ENCODE results near the gene FES.
A peak's percentile ranks its signal among the peaks of the same experiment; 100 is the strongest.
"Not testable (repeated sequence)": the region's sequence is repeated elsewhere in the genome, so short reads cannot be mapped to it uniquely, and the experiment has no call there.

FES gene

DNA sequence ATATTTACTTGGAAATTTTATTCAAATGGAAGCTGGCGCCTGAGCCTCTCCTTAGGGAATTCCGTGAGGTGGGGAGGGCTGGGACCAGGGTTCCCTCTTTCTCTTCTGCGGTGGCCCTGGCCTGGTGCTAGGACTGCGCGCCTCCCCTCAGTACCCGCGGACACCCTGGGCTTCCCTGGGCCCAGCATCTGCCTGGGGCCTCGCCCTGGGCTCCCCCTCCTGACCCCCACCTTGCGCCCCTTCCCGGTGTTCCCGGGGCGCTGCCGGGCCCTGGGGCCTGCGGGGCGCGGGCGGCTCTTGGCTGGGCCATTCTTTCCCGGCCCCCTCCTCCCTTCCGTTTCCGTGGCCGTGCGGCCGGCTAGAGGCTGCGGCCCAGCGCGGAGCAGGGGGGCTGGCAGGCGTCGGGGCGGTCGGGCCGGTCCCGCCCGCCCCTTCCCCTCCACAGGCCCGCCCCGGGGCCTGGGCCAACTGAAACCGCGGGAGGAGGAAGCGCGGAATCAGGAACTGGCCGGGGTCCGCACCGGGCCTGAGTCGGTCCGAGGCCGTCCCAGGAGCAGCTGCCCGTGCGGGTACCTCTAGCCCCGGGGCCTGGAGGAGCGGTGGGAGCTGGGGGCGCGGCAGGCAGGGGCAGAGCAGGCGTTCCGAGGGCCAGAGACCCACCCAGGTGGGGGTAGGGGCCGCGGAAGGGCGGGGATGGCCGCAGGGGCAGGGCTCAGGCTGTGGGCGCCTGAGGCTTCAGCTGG lies at the start of gene FES:
Gene FES (plus strand): TSS at position 529 of the 743 bp plus-strand sequence. CDS start 542 bp downstream, outside the sequence.
- H3K9ac ChIP-seq (ENCODE audit: low read depth, low read length): peak within 1 kb of the TSS; percentile 47
- no peaks in the 10 kb centered on the region for H3K9me3 ChIP-seq (ENCODE audit: control insufficient read depth, insufficient read depth, low read length)
- peaks cover 14% of the 10 kb centered on the region for H3K4me1 ChIP-seq (ENCODE audit: insufficient read depth, low read length)
- H3K36me3 ChIP-seq (ENCODE audit: insufficient read depth, low read length): peaks cover 4% of the 10 kb centered on the region

DNA sequence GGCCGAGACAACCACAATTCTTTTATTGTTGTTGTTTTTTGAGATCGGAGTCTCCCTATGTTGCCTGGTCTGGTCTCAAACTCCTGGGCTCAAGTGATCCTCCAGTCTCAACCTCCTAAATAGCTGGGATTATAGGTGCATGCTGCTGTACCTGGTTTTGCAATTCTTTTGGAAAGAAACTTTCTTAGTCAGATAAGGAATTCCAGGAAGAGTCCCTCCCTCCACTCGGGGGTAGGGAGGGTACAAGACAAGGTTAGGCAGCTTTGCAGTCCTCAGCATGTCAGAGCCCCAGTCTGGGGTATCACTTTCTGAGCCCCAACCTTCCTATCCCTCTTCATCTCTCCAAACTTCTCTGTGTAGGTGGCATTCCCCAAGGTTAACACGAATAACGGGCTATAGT lies 49.7 kb upstream of the FES start:
- Histone ChIP-seq H3K9me3 (ENCODE audit: control insufficient read depth, insufficient read depth, low read length) (no peaks in the 10 kb centered on the region), H3K4me1 (ENCODE audit: insufficient read depth, low read length) (peaks cover 22% of the 10 kb centered on the region), H3K9ac (ENCODE audit: low read depth, low read length) (no peak overlapping the region), H3K36me3 (ENCODE audit: insufficient read depth, low read length) (no peaks in the 10 kb centered on the region)

DNA sequence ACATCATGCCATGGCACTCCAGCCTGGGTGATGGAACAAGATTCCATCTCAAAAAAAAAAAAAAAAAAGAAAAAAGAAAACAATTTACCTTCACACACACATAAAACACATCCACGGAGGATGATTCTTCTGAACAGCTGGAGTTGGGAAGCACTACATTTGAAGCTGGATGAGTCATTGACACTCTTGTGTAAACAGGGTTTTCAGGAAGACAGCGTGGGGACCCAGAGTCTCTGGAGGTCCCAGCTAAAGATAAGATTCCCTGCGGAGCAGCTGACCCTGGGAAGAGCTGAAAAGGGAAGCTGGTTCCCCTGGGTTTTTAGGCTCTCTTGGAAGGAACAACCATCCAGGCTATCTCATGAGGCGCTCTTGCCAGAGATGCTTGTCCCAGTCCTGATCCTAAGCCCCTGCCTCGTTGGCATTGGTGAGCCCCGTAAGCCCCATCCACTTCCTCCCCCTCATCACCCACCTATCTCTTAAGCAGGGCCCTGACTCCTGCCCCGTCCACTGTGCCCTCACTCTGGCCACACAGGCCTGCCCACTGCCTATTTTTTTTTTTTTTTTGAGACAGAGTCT lies 47.9 kb upstream of the FES start:
- Histone ChIP-seq H3K36me3 (ENCODE audit: insufficient read depth, low read length) (no peaks in the 10 kb centered on the region), H3K9me3 (ENCODE audit: control insufficient read depth, insufficient read depth, low read length) (no peaks in the 10 kb centered on the region), H3K4me1 (ENCODE audit: insufficient read depth, low read length) (peaks cover 34% of the 10 kb centered on the region), H3K9ac (ENCODE audit: low read depth, low read length) (no peak overlapping the region)

DNA sequence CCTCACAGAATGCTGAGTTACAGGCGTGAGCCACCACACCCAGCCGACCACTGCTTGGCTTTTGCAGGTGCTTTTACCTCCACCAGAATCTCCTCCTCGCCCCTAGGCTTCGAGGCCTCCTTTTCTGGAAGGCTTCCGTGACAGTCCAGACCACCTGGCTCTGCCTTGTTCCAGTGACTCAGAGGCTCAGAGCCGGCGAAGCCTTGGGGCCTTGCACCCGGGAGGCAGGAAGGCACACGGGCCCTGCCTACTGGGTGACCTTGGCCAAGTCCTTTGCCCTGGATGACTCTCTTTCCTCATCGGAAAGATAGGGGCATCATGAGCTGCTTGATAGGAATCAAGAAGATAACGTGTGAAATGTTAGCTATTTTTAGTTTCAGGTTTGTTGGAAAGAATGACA lies 47.2 kb upstream of the FES start:
- no peaks in the 10 kb centered on the region for H3K9me3 ChIP-seq (ENCODE audit: control insufficient read depth, insufficient read depth, low read length)
- no peaks in the 10 kb centered on the region for H3K36me3 ChIP-seq (ENCODE audit: insufficient read depth, low read length)
- peaks cover 34% of the 10 kb centered on the region for H3K4me1 ChIP-seq (ENCODE audit: insufficient read depth, low read length)
- no peak overlapping the region for H3K9ac ChIP-seq (ENCODE audit: low read depth, low read length)

DNA sequence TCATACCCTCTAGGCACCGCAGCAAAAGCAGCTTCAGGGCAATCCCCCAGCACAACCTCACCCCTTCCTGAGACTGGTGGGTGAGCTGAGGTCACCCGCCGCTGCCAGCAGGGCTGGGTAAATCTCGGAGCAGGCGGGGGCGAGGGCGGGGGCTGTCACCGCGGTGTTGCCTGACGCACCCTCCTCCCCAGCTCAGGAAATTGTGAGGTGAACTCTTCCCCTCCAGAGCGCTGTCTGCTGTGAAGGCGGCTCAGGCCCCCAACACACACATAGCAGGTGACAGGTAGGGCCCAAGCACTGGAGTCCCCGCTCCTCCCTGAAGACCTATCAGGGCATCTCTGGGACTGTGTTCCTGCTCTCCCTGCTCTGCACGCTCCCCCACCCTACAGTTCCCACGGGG lies 46.2 kb upstream of the FES start:
- no peaks in the 10 kb centered on the region for H3K36me3 ChIP-seq (ENCODE audit: insufficient read depth, low read length)
- peaks cover 34% of the 10 kb centered on the region for H3K4me1 ChIP-seq (ENCODE audit: insufficient read depth, low read length)
- no peak overlapping the region for H3K9ac ChIP-seq (ENCODE audit: low read depth, low read length)
- H3K9me3 ChIP-seq (ENCODE audit: control insufficient read depth, insufficient read depth, low read length): no peaks in the 10 kb centered on the region

DNA sequence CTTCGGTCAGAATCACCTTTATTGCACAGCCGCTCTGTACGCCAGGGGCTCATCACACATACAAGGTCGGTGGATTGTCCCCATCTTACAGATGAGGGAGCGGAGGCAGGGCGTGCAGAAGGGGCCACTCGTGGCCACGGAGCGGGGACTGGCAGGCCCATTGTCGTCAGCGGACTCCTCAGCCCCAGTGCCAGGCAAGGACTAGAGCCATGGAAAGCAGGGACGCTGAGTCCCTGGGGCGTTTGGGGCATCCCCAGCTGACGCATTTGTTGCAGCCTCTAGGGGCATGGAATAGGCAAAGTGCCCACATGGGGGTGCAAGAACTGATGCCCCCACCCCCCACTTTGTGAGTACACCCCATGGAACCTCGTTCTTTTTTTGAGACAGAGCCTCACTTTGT lies 45.8 kb upstream of the FES start:
- H3K4me1 ChIP-seq (ENCODE audit: insufficient read depth, low read length): peaks cover 34% of the 10 kb centered on the region

DNA sequence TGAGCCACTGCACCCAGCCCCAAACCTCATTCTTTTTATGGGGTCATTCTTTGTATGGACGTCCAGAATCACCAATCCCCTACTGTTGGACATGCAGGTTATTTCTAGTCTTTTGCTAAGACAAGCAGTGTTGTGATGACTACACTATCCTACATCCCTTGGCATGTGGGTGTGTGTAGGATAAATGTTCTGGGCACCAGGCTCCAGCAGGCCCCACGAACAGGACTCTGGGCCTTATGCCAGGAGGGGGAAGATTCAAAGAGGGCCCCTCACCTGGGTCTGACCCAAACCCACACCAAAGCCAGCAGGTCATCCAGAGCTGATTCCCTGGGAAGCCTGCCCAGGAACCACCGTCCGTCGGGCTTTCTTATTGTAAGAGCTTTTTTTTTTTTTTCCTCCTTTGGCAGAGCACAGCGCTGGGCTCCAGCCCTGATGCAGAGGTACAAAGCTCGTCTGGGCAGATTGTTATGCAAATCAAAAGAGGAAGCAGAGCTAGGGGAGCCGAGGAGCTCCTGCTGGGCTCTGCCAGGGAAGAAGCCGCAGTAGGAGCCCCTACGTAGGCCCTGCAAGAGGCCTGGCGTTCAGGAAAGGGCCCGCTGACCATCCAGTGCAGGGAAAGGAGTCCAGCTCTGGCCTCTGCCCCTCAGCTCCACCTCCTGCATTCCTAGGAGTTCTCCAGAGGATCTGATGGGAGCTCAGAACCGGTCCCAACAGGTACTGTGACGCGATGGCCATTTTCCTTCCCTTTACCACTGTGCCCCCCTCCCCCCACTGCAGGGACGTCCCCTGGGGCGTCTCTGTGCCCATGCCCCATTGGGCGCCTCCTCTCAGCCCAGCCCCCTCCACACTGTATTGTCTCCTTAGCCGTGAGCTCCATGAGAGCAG lies 44.9 kb upstream of the FES start:
- no peak overlapping the region for H3K9ac ChIP-seq (ENCODE audit: low read depth, low read length)
- peaks cover 34% of the 10 kb centered on the region for H3K4me1 ChIP-seq (ENCODE audit: insufficient read depth, low read length)

More for the DNA sequence above, 45.8 kb upstream of the FES start:
- Histone ChIP-seq H3K9me3 (ENCODE audit: control insufficient read depth, insufficient read depth, low read length) (no peaks in the 10 kb centered on the region), H3K36me3 (ENCODE audit: insufficient read depth, low read length) (no peaks in the 10 kb centered on the region), H3K9ac (ENCODE audit: low read depth, low read length) (no peak overlapping the region)

DNA sequence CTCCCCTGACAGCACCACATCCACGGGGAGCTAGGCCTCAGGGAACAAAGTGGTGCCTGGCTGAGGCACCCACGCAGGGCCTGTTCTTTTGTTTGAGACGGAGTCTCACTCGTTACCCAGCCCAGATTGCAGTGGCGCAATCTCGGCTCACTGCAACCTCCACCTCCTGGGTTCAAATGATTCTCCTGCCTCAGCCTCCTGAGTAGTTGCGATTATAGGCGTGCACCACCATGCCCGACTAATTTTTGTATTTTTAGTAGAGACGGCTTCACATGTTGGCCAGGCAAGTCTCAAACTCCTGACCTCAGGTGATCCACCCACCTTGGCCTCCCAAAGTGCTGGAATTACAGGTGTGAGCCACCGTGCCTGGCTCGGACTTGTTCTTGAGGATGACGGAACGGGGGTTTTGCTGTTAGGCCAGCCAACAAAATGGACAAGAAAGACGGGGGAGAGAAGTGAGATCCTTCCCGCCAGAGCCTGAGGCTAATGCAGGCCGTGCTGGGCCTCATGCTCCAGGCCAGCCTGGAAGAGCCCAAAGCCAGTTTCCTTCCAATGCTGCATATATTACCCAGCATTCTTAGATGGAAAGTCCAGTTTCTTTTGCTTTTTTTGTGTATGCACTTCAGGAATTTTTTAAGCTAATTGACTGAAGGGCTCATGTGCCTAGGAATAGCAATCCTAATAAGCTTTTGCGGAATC lies 44.0 kb upstream of the FES start:
- H3K9me3 ChIP-seq (ENCODE audit: control insufficient read depth, insufficient read depth, low read length): no peaks in the 10 kb centered on the region
- H3K36me3 ChIP-seq (ENCODE audit: insufficient read depth, low read length): no peaks in the 10 kb centered on the region
- peaks cover 29% of the 10 kb centered on the region for H3K4me1 ChIP-seq (ENCODE audit: insufficient read depth, low read length)
- H3K9ac ChIP-seq (ENCODE audit: low read depth, low read length): no peak overlapping the region

More for the DNA sequence above, 44.9 kb upstream of the FES start:
- Histone ChIP-seq H3K36me3 (ENCODE audit: insufficient read depth, low read length) (no peaks in the 10 kb centered on the region), H3K9me3 (ENCODE audit: control insufficient read depth, insufficient read depth, low read length) (no peaks in the 10 kb centered on the region)

DNA sequence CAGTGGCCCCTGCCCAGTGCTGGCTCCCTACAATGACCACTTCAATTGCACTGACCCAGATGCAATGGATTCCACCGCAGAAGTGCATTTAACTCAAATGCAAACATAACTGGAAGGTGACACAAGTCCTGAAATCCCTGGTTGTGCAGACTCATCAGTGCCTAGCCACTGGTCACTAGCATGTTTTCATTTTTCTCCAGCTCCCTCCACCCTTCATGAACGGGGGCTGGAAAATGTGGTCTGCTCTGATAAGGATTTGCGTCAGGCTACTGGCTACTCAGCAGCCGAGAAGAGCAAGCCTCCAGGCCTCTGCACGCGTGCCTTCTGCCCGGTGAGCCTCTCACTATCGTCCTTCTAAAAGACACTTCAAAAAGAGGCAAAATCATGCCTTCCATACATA lies 43.4 kb upstream of the FES start:
- Histone ChIP-seq H3K9me3 (ENCODE audit: control insufficient read depth, insufficient read depth, low read length) (no peaks in the 10 kb centered on the region), H3K9ac (ENCODE audit: low read depth, low read length) (no peak overlapping the region), H3K36me3 (ENCODE audit: insufficient read depth, low read length) (no peaks in the 10 kb centered on the region), H3K4me1 (ENCODE audit: insufficient read depth, low read length) (peaks cover 29% of the 10 kb centered on the region)

DNA sequence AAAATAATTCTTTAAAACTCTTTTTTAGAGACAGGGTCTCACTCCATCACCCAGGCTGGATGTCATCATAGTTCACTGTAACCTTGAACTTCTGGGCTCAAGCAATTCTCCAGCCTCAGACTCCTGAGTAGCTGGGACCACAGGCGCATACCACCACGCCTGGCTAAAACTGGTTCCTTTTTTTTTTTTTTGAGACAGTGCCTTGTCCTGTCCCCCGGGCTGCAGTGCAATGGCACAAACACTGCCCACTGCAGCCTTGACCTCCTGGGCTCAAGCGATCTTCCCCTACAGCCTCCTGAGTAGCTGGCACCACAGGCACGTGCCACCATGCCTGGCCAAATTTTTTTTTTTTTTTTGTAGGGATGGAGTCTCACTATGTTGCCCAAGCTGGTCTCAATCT lies 39.6 kb upstream of the FES start:
- peaks cover 16% of the 10 kb centered on the region for H3K4me1 ChIP-seq (ENCODE audit: insufficient read depth, low read length)
- no peaks in the 10 kb centered on the region for H3K36me3 ChIP-seq (ENCODE audit: insufficient read depth, low read length)
- no peaks in the 10 kb centered on the region for H3K9me3 ChIP-seq (ENCODE audit: control insufficient read depth, insufficient read depth, low read length)
- H3K9ac ChIP-seq (ENCODE audit: low read depth, low read length): no peak overlapping the region

DNA sequence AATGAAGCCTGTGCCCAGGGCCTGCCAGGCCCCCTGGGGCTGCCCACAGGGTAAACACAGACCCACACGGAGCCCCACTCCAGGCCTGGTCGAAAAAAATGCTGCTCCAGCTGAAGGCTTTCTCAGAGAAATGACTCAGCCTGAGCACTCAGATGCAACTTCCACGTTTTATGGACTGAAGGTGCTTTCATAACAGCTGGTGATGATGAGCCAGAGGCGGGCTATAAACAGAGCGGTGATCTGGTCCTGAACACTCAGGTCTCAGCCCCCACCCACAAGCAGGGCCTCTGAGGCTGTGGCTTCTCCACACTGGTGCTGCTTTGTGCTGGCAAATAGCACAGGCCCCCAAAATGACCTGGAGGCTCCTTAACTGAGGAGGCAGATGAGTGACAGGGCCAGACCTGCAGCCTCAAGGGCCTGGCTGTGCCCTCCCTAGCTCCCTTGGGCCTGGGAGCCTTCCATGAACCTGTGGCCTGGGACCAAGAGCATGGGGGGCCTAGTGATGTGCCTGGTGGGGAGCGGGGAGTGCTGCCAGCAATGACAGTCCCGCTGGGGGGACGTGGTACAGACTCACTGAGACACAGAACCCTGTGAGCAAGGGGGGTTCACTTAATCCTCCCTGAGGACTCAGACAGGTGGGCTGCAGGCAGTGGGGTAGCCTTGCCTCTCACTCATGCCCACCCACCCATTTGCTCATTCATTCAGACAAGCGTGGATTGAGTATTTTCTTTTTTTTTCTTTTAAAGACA lies 38.9 kb upstream of the FES start:
- Histone ChIP-seq H3K9ac (ENCODE audit: low read depth, low read length) (no peak overlapping the region), H3K9me3 (ENCODE audit: control insufficient read depth, insufficient read depth, low read length) (no peaks in the 10 kb centered on the region), H3K36me3 (ENCODE audit: insufficient read depth, low read length) (no peaks in the 10 kb centered on the region), H3K4me1 (ENCODE audit: insufficient read depth, low read length) (peaks cover 10% of the 10 kb centered on the region)

DNA sequence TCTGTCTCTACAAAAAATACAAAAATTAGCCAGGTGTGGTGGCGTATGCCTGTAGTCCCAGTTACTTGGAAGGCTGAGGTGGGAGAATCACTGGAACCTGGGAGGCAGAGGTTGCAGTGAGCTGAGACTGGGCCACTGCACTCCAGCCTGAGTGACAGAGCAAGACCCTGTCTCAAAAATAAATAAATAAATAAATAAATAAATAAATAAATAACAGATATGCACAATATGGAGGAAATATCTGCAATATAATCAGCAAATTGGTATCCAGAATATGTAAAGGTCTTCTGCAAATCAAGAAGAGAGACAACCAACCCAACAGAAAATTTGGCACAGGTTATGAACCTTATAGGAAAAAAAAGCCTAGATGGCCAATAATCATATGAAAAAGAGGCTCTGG lies 34.9 kb upstream of the FES start:
- H3K9ac ChIP-seq (ENCODE audit: low read depth, low read length); H3K9me3 ChIP-seq (ENCODE audit: control insufficient read depth, insufficient read depth, low read length); H3K4me1 ChIP-seq (ENCODE audit: insufficient read depth, low read length); H3K36me3 ChIP-seq (ENCODE audit: insufficient read depth, low read length): not testable (repeated sequence)

DNA sequence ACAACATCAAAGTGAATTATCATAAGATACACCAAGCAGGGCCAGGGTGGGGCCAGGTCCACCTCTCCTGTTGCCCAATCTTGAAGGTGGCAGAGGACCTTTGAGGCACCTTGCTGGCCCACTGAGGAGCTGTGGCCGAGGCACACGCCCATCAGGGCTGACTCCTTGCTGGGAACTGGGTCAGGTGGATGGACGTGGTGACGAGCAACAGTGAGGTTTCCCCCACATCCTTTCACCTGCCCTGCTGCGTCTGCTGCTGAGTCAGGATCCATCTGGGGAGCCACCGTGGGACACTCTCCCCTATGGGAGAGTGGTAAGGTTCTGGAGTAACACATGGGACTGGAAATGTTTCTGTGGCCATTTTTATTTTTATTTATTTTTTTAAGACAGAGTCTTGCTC lies 33.2 kb upstream of the FES start:
- no peak overlapping the region for H3K9ac ChIP-seq (ENCODE audit: low read depth, low read length)
- H3K36me3 ChIP-seq (ENCODE audit: insufficient read depth, low read length): no peaks in the 10 kb centered on the region
- H3K4me1 ChIP-seq (ENCODE audit: insufficient read depth, low read length): no peaks in the 10 kb centered on the region
- no peaks in the 10 kb centered on the region; the same call in 1 of the 2 replicates for H3K9me3 ChIP-seq (ENCODE audit: control insufficient read depth, insufficient read depth, low read length)

DNA sequence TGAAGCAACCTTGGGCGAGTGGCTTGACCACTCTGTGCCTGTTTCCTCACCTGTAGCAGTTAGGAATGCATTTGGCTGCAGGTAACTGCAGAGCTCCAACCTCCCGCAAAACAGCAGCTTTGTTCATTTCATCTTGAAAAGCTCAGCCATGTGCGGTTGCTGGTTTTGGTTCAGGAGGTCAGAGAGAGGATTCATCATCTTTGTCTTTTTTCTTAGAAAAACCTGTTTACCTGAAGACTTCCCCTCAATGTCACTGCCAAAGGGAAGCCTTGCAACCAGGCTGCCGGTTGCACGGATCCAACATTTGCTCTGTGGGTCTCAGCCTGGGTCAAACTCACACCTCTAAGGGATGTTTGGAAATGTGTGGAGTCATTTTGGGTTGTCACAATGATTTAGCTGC lies 32.4 kb upstream of the FES start:
- Histone ChIP-seq H3K36me3 (ENCODE audit: insufficient read depth, low read length) (no peaks in the 10 kb centered on the region), H3K9me3 (ENCODE audit: control insufficient read depth, insufficient read depth, low read length) (no peaks in the 10 kb centered on the region; the same call in 1 of the 2 replicates), H3K9ac (ENCODE audit: low read depth, low read length) (no peak overlapping the region), H3K4me1 (ENCODE audit: insufficient read depth, low read length) (no peaks in the 10 kb centered on the region)

All from ES-I3 (cell line).